Esophagus squamous epithelium (tissue), 4 donors: Measurements from ENCODE around the gene BEX2.

Experiments
- POLR2A ChIP-seq, 4 donors: fragments of 450-650 bp; IDR thresholded peaks; one replicate each; pipeline ENCODE4 v1.6.1; 2017; ENCODE audit warnings: antibody characterized with exemption in 4 of 4, mild to moderate bottlenecking in 4 of 4, moderate library complexity in 3 of 4
- TF ChIP-seq, protein P1 (sequence below), 6 experiments: fragments of 450-650 bp in 4 of 6; fragments of 200-600 bp in 2 of 6; sonication (generic) in 2 of 6; IDR thresholded peaks; one replicate each; pipeline ENCODE4 v1.5.1; 2016 to 2019; ENCODE audit warnings: antibody characterized with exemption in 6 of 6, mild to moderate bottlenecking in 4 of 6, moderate library complexity in 4 of 6

DNA sequence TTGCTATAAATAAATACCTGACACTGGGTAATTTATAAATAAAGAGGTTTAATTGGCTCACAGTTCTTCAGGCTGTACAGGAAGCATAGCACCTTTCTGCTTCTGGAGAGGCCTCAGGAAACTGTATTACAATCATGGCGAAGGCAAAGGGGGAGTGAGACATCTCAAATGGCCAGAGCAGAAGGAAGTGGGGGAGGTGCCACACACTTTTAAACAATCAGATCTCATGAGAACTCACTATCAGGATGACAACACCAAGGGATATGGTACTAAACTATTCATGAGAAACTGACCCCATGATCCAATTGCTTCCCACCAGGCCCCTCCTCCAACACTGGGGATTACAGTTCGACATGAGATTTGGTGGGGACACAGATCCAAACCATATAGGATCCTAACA is 33.8 kb upstream of the BEX2 start:
- TF ChIP-seq POLR2A (IDR thresholded peaks at IDR 0.05) = no peak
- TF ChIP-seq, protein P1, sequence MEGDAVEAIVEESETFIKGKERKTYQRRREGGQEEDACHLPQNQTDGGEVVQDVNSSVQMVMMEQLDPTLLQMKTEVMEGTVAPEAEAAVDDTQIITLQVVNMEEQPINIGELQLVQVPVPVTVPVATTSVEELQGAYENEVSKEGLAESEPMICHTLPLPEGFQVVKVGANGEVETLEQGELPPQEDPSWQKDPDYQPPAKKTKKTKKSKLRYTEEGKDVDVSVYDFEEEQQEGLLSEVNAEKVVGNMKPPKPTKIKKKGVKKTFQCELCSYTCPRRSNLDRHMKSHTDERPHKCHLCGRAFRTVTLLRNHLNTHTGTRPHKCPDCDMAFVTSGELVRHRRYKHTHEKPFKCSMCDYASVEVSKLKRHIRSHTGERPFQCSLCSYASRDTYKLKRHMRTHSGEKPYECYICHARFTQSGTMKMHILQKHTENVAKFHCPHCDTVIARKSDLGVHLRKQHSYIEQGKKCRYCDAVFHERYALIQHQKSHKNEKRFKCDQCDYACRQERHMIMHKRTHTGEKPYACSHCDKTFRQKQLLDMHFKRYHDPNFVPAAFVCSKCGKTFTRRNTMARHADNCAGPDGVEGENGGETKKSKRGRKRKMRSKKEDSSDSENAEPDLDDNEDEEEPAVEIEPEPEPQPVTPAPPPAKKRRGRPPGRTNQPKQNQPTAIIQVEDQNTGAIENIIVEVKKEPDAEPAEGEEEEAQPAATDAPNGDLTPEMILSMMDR (IDR thresholded peaks at IDR 0.05) = no peak
